Astrocyte (in vitro differentiated cells and primary cell): ENCODE data around the gene ASAP2. TPM values are rescaled to one million over a fixed set of nuclear protein-coding genes. Genes with fewer than 3 reads are reported as not detected.
A peak's percentile ranks its signal among the peaks of the same experiment; 100 is the strongest.

Experiments used
- DNase-seq: peaks from one replicate; pipeline ENCODE4 v3.0.0-alpha.2; 2010; ENCODE audit warnings: low read depth
- FAIRE-seq: peaks from 2 replicates; lab custom pipeline; 2011; peaks lifted over from hg19 to GRCh38; lab: Jason Lieb, UNC
- H2AFZ ChIP-seq: 2 replicates; pipeline ENCODE4 v1.6.0; 2012; ENCODE audit warnings: low read depth, low read length, inconsistent platforms
- H3K27ac ChIP-seq: 2 replicates; pipeline ENCODE4 v1.5.1; 2011; ENCODE audit warnings: low read depth, low read length, inconsistent platforms
- H3K27me3 ChIP-seq: 2 replicates; pipeline ENCODE4 v1.6.0; 2011; ENCODE audit warnings: low read length, inconsistent platforms; ENCODE audit not compliant: insufficient read depth
- H3K36me3 ChIP-seq: 2 replicates; pipeline ENCODE4 v1.5.1; 2011; ENCODE audit warnings: low read length, inconsistent platforms; ENCODE audit not compliant: insufficient read depth
- H3K4me1 ChIP-seq: 2 replicates; pipeline ENCODE4 v1.5.1; 2011; ENCODE audit warnings: low read length, inconsistent platforms; ENCODE audit not compliant: insufficient read depth
- H3K4me2 ChIP-seq: 2 replicates; pipeline ENCODE4 v1.6.0; 2012; ENCODE audit warnings: low read length, inconsistent platforms
- H3K4me3 ChIP-seq: 2 replicates; pipeline ENCODE4 v1.5.1; 2011; ENCODE audit warnings: low read depth, mild to moderate bottlenecking, low read length, inconsistent platforms; ENCODE audit not compliant: insufficient read depth
- H3K79me2 ChIP-seq: 2 replicates; pipeline ENCODE4 v1.6.0; 2012; ENCODE audit warnings: mild to moderate bottlenecking, low read length, inconsistent platforms; ENCODE audit not compliant: insufficient read depth
- H3K9ac ChIP-seq: 2 replicates; pipeline ENCODE4 v1.6.0; 2012; ENCODE audit warnings: mild to moderate bottlenecking, low read length, inconsistent platforms
- H3K9me3 ChIP-seq: 2 replicates; pipeline ENCODE4 v1.5.1; 2012; ENCODE audit warnings: low read depth, mild to moderate bottlenecking, low read length, inconsistent platforms; ENCODE audit not compliant: insufficient read depth
- H4K20me1 ChIP-seq: 2 replicates; pipeline ENCODE4 v1.6.0; 2012; ENCODE audit warnings: low read length, inconsistent platforms; ENCODE audit not compliant: insufficient read depth
- H3K27ac Mint-ChIP-seq: one replicate; pipeline ENCODE4 v1.8.0; 2021; ENCODE audit warnings: mild to moderate bottlenecking, mixed read lengths; ENCODE audit not compliant: unreplicated experiment
- H3K27me3 Mint-ChIP-seq: one replicate; pipeline ENCODE4 v1.8.0; 2021; ENCODE audit warnings: low read depth, mixed read lengths; ENCODE audit not compliant: unreplicated experiment
- H3K36me3 Mint-ChIP-seq: one replicate; pipeline ENCODE4 v1.8.0; 2021; ENCODE audit warnings: low read depth, mixed read lengths; ENCODE audit not compliant: unreplicated experiment
- H3K4me1 Mint-ChIP-seq: one replicate; pipeline ENCODE4 v1.8.0; 2021; ENCODE audit warnings: low read depth, mixed read lengths; ENCODE audit not compliant: unreplicated experiment
- H3K4me3 Mint-ChIP-seq: one replicate; pipeline ENCODE4 v1.8.0; 2021; ENCODE audit warnings: mild to moderate bottlenecking, moderate library complexity, mixed read lengths; ENCODE audit not compliant: unreplicated experiment
- H3K9me3 Mint-ChIP-seq: one replicate; pipeline ENCODE4 v1.8.0; 2021; ENCODE audit warnings: mild to moderate bottlenecking, mixed read lengths; ENCODE audit not compliant: unreplicated experiment
- EZH2 ChIP-seq: IDR thresholded peaks from 2 replicates; pipeline ENCODE4 v1.6.1; 2012; ENCODE audit warnings: mild to moderate bottlenecking, low read length, inconsistent platforms; ENCODE audit not compliant: insufficient read depth
- total RNA-seq: library from RNA; stranded (reverse); gene quantifications from 2 replicates; pipeline ENCODE4 v1.2.1, GENCODE V29; 2021
- TF ChIP-seq, protein P1 (sequence below): IDR thresholded peaks from 2 replicates; pipeline ENCODE4 v1.5.1; 2011; ENCODE audit warnings: low read depth, mild to moderate bottlenecking, inconsistent platforms, low read length, moderate library complexity; ENCODE audit not compliant: insufficient read depth

ASAP2 gene
- total RNA-seq, 1 donor from 2014 or later: 62.6 TPM

DNA sequence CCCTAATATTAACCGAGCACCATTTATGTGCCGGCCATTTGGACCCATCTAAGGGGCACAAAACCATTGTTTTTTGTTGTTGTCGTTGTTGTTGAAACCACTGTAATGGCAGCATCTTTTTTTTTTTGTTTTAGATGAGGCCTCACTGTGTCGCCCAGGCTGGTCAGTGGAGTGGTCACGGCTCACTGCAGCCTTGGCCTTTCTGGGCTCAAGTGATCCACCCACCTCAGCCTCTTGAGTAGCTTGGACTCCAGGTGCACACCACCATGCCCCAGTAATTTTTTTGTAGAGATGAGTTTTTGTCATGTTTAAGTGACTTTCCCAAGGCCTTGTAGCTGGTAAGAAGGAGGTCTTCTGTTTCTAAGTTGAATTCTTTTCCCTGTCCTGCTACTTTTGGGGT lies 33.0 kb downstream of the ASAP2 start:
- no peak overlapping the region for H2AFZ ChIP-seq
- no peak overlapping the region for H3K4me3 Mint-ChIP-seq
- peaks cover 43% of the 10 kb centered on the region for H3K4me1 ChIP-seq
- no peak overlapping the region for H3K27ac ChIP-seq
- H3K4me2 ChIP-seq: no peak overlapping the region
- TF ChIP-seq, protein P1, sequence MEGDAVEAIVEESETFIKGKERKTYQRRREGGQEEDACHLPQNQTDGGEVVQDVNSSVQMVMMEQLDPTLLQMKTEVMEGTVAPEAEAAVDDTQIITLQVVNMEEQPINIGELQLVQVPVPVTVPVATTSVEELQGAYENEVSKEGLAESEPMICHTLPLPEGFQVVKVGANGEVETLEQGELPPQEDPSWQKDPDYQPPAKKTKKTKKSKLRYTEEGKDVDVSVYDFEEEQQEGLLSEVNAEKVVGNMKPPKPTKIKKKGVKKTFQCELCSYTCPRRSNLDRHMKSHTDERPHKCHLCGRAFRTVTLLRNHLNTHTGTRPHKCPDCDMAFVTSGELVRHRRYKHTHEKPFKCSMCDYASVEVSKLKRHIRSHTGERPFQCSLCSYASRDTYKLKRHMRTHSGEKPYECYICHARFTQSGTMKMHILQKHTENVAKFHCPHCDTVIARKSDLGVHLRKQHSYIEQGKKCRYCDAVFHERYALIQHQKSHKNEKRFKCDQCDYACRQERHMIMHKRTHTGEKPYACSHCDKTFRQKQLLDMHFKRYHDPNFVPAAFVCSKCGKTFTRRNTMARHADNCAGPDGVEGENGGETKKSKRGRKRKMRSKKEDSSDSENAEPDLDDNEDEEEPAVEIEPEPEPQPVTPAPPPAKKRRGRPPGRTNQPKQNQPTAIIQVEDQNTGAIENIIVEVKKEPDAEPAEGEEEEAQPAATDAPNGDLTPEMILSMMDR: no peak
- no peak for TF ChIP-seq EZH2
- H3K27ac Mint-ChIP-seq: no peak overlapping the region
- H3K9me3 Mint-ChIP-seq: no peaks in the 10 kb centered on the region
- DNase-seq (no peak), FAIRE-seq (no peak)
- peaks cover 62% of the 10 kb centered on the region for H3K4me1 Mint-ChIP-seq
- H3K4me3 ChIP-seq: no peak overlapping the region
- H3K27me3 ChIP-seq: no peaks in the 10 kb centered on the region
- peaks cover 7% of the 10 kb centered on the region for H3K36me3 Mint-ChIP-seq
- no peaks in the 10 kb centered on the region for H3K36me3 ChIP-seq
- no peak overlapping the region for H3K9ac ChIP-seq
- H3K79me2 ChIP-seq: peaks cover 92% of the 10 kb centered on the region
- H3K27me3 Mint-ChIP-seq: no peaks in the 10 kb centered on the region
- H4K20me1 ChIP-seq: peaks cover 10% of the 10 kb centered on the region
- no peaks in the 10 kb centered on the region for H3K9me3 ChIP-seq

DNA sequence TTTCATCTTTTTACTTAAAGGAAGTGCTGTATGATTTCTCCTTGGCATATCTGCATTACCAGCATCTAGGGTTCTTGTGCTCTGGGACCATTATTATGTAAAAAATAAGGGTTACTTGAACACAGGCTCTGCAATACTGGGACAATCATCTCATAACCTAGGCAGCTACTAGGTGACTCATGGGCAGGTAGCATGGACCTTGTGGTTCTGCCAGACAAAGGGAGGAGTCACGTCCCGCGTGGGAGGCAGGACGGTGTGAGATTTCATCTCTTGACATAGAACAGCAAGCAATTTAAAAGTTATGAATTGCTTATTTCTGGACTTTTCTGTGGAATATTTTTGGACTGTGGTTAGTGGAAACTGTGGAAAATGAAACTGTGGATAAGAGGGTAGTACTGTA lies 34.1 kb downstream of the ASAP2 start:
- Histone ChIP-seq H3K4me3 (no peak overlapping the region), H4K20me1 (peaks cover 18% of the 10 kb centered on the region), H3K9ac (no peak overlapping the region), H3K27ac (no peak overlapping the region), H3K4me2 (peak overlapping the region; percentile 8), H3K9me3 (no peaks in the 10 kb centered on the region), H3K79me2 (peaks cover 98% of the 10 kb centered on the region), H3K4me1 (peaks cover 42% of the 10 kb centered on the region), H3K36me3 (no peaks in the 10 kb centered on the region), H3K27me3 (no peaks in the 10 kb centered on the region), H2AFZ (no peak overlapping the region)
- Mint-ChIP-seq H3K4me3 (peak overlapping the region; percentile 51), H3K27me3 (no peaks in the 10 kb centered on the region), H3K27ac (peak overlapping the region; percentile 36), H3K9me3 (no peaks in the 10 kb centered on the region), H3K36me3 (peaks cover 7% of the 10 kb centered on the region), H3K4me1 (peaks cover 61% of the 10 kb centered on the region)
- FAIRE-seq (no peak), DNase-seq (peak; percentile 66)
- TF ChIP-seq, protein P1: no peak
- TF ChIP-seq EZH2: no peak

DNA sequence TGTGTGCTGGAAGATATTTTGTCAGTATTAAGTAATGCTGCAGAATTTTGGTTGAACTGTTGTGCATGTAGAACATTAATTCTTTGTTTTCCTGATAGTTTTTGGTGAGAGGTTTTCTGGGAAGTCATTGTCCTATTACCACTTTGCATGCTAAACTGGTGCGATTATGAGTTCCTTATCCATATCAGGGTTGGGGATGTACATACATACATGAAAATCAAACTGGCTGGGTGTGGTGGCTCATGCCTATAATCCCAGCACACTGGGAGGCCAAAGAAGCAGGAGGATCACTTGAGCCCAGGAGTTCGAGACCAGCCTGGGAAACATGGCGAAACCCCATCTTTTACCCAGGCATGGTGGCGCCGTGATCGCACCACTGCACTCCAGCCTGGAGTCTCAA lies 34.6 kb downstream of the ASAP2 start:
- Mint-ChIP-seq H3K27ac (peak overlapping the region; percentile 36), H3K27me3 (no peaks in the 10 kb centered on the region), H3K4me3 (no peak overlapping the region), H3K36me3 (peaks cover 7% of the 10 kb centered on the region), H3K9me3 (no peaks in the 10 kb centered on the region), H3K4me1 (peaks cover 56% of the 10 kb centered on the region)
- Histone ChIP-seq H2AFZ (no peak overlapping the region), H3K27me3 (no peaks in the 10 kb centered on the region), H4K20me1 (peaks cover 18% of the 10 kb centered on the region), H3K9me3 (no peaks in the 10 kb centered on the region), H3K9ac (no peak overlapping the region), H3K36me3 (no peaks in the 10 kb centered on the region), H3K4me1 (peaks cover 40% of the 10 kb centered on the region), H3K4me2 (no peak overlapping the region), H3K27ac (no peak overlapping the region), H3K79me2 (peaks cover 98% of the 10 kb centered on the region), H3K4me3 (no peak overlapping the region)
- DNase-seq: no peak
- TF ChIP-seq, protein P1: no peak
- TF ChIP-seq EZH2: no peak
- no peak for FAIRE-seq
